ENCODE measurements around the gene SMIM33.

Gene SMIM33

GRCh38 chr5:139451176-139451575, 19.6 kb upstream of the SMIM33 start:
- DNase-seq (ENCODE audit: low read depth) = no peak
- no peak for TF ChIP-seq CTCF (conservative IDR thresholded peaks at IDR 0.05; ENCODE audit: low read depth, low read length)
- H3K4me3 ChIP-seq (ENCODE audit: low read length) = no peak overlapping the region

DNA sequence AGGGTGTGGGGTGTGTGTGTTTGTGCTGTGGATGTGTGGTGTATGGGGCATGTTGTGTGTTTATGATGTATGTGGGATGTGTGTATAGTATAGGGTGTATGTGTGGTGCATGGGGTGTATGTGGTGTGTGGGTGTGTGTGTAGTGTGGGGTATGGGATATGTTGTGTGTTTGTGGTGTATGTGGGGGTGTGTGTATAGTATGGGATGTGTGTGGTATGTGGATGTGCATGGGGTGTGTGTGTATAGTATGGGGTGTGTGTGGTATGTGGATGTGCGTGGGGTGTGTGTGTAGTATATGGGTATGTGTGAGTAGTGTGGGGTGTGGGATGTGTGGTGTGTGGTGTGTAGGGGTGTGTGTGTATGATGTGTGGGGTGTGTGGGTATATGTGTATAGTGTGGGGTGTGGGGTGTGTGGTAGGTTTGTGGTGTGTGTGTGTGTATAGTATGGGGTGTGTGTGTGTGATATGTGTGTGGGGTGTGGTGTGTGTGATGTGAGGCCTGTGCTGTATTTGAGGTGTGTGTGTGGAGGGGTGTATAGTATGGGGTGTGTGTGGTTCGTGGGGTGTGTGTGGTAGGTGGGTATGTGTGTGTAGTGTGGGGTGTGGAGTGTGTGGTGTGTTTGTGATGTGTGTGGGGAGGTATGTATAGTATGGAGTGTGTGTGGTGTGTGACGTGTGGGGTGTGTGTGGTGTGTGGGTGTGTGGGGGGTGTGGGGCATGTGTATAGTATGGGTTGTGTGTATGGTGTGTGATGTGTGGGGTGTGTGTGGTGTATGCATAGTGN, 18.7 kb upstream of the SMIM33 start:
- no peak for DNase-seq (ENCODE audit: low read depth)
- no peak overlapping the region for H3K4me3 ChIP-seq (ENCODE audit: low read length)
- TF ChIP-seq CTCF (conservative IDR thresholded peaks at IDR 0.05; ENCODE audit: low read depth, low read length) = no peak

GRCh38 chr5:139453683-139454567, 16.9 kb upstream of the SMIM33 start:
- TF ChIP-seq CTCF (conservative IDR thresholded peaks at IDR 0.05; ENCODE audit: low read depth, low read length) = no peak
- DNase-seq (ENCODE audit: low read depth) = no peak
- H3K4me3 ChIP-seq (ENCODE audit: low read length) = no peak overlapping the region

- no peak for DNase-seq (ENCODE audit: low read depth)
- TF ChIP-seq CTCF (conservative IDR thresholded peaks at IDR 0.05; ENCODE audit: low read depth, low read length) = no peak
- no peak overlapping the region for H3K4me3 ChIP-seq (ENCODE audit: low read length)
These were observed 16.1 kb upstream of the SMIM33 start for GRCh38 chr5:139454568-139455290.

- no peak overlapping the region for H3K4me3 ChIP-seq (ENCODE audit: low read length)
- no peak for TF ChIP-seq CTCF (conservative IDR thresholded peaks at IDR 0.05; ENCODE audit: low read depth, low read length)
- no peak for DNase-seq (ENCODE audit: low read depth)
These were observed 14.0 kb upstream of the SMIM33 start for GRCh38 chr5:139456776-139457175.

GRCh38 chr5:139457241-139457640, 13.6 kb upstream of the SMIM33 start:
- no peak overlapping the region for H3K4me3 ChIP-seq (ENCODE audit: low read length)
- no peak for TF ChIP-seq CTCF (conservative IDR thresholded peaks at IDR 0.05; ENCODE audit: low read depth, low read length)

More at GRCh38 chr5:139457241-139457640, 13.6 kb upstream of the SMIM33 start:
- no peak for DNase-seq (ENCODE audit: low read depth)
